ENCODE data around the gene SRCAP. TPM values are rescaled to one million over a fixed set of nuclear protein-coding genes. Genes with fewer than 3 reads are reported as not detected.

Gene SRCAP
- total and polyA plus RNA-seq, 2 of the 8 experiments (the other 6 are each of a cell fraction or from before 2014, with no cell fraction given): 5.5 to 54.3 TPM

DNA sequence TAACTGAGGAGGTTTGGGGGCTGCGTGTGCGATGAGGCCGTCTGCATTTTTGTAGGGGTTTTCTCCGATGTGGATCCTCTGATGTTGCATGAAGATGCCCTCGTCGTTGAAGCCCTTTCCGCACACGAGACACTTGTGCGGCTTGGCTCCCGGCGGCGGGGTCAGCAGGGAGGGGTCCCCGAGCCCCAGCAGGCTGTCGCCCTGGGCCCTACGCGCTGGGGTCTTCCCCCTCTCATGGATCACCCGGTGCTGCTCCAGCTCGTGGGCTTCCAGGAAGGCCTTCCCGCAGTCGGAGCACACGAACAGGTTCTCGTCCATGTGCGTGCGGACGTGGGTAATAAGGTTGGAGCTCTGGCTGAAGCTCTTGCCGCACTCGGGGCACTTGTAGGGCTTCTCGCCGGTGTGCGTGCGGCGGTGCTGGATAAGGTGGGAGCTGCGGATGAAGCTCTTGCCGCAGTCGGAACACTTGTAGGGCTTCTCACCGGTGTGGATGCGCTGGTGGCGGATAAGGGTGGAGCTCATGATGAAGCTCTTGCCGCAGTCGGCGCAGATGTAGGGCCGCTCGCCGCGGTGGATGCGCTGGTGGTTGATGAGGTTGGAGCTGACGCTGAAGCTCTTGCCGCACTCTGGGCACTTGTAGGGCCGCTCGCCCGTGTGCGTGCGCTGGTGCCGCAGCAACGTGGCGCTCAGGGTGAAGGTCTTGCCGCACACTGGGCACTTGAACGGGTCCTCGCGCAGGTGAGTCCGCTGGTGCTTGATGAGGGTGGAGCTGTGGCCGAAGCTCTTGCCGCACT is 83.7 kb downstream of the SRCAP start (continued):
- TF ChIP-seq SP2 (IDR thresholded peaks at IDR 0.05; ENCODE audit: low read length): no peak
- TF ChIP-seq FOSL1 (IDR thresholded peaks at IDR 0.05; ENCODE audit: insufficient read depth, low read depth, low read length): no peak
- no peak for TF ChIP-seq RFX5 (IDR thresholded peaks at IDR 0.05; ENCODE audit: borderline replicate concordance, low read depth, low read length)
- TF ChIP-seq SIX5 (IDR thresholded peaks at IDR 0.05; ENCODE audit: low read depth, low read length): no peak
- TF ChIP-seq, protein P1, sequence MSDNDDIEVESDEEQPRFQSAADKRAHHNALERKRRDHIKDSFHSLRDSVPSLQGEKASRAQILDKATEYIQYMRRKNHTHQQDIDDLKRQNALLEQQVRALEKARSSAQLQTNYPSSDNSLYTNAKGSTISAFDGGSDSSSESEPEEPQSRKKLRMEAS (IDR thresholded peaks at IDR 0.05): no peak
- TF ChIP-seq CEBPB (IDR thresholded peaks at IDR 0.05; ENCODE audit: low read depth, low read length): no peak
- TF ChIP-seq KDM1A (IDR thresholded peaks at IDR 0.05; ENCODE audit: borderline replicate concordance, low read length): no peak

Data from H1 (cell line).